ENCODE data around the gene PRKD2.

Gene PRKD2

GRCh38 chr19:46718157-46718933, 1.4 kb upstream of the PRKD2 start:
- Mint-ChIP-seq H3K27me3 (ENCODE audit: low read depth) (no peaks in the 10 kb centered on the region), H3K4me3 (peak overlapping the region; percentile 97 to 98 (median 98)), H3K27ac (peak overlapping the region; percentile 48 to 83 (median 55)), H3K36me3 (ENCODE audit: low read depth) (peaks cover 13% of the 10 kb centered on the region), H3K4me1 (peaks cover 9% of the 10 kb centered on the region), H3K9me3 (no peaks in the 10 kb centered on the region)
- no peak for TF ChIP-seq CTCF (IDR thresholded peaks at IDR 0.05; ENCODE audit: unreplicated experiment in 3 of 3)

GRCh38 chr19:46717716-46718143, 816 bp upstream of the PRKD2 start:
- peaks cover 12% of the 10 kb centered on the region for H3K36me3 Mint-ChIP-seq (ENCODE audit: low read depth)
- H3K27me3 Mint-ChIP-seq (ENCODE audit: low read depth) = no peaks in the 10 kb centered on the region
- peak overlapping the region; percentile 97 to 98 (median 98) for H3K4me3 Mint-ChIP-seq
- peaks cover 9% of the 10 kb centered on the region for H3K4me1 Mint-ChIP-seq
- H3K27ac Mint-ChIP-seq = peak overlapping the region; percentile 75 to 85 (median 83)
- TF ChIP-seq CTCF (IDR thresholded peaks at IDR 0.05; ENCODE audit: unreplicated experiment in 3 of 3) = no peak
- no peaks in the 10 kb centered on the region for H3K9me3 Mint-ChIP-seq

- TF ChIP-seq CTCF (IDR thresholded peaks at IDR 0.05; ENCODE audit: unreplicated experiment in 3 of 3) = no peak
- peak overlapping the region; percentile 97 to 98 (median 98) for H3K4me3 Mint-ChIP-seq
Measured at GRCh38 chr19:46716672-46717033, 261 bp downstream of the PRKD2 start.

GRCh38 chr19:46715975-46716671, 791 bp downstream of the PRKD2 start:
- peaks cover 5% of the 10 kb centered on the region for H3K36me3 Mint-ChIP-seq (ENCODE audit: low read depth)
- peaks cover 9% of the 10 kb centered on the region for H3K4me1 Mint-ChIP-seq
- H3K27me3 Mint-ChIP-seq (ENCODE audit: low read depth) = no peaks in the 10 kb centered on the region
- TF ChIP-seq CTCF (IDR thresholded peaks at IDR 0.05; ENCODE audit: unreplicated experiment in 3 of 3) = peak; percentile 15 to 36 (median 16)
- H3K27ac Mint-ChIP-seq = peak overlapping the region; percentile 73 to 91 (median 89)
- peak overlapping the region; percentile 97 to 98 (median 98) for H3K4me3 Mint-ChIP-seq
- no peaks in the 10 kb centered on the region for H3K9me3 Mint-ChIP-seq

More at GRCh38 chr19:46716672-46717033, 261 bp downstream of the PRKD2 start:
- Mint-ChIP-seq H3K27ac (peak overlapping the region; percentile 73 to 91 (median 89)), H3K4me1 (peaks cover 9% of the 10 kb centered on the region), H3K27me3 (ENCODE audit: low read depth) (no peaks in the 10 kb centered on the region), H3K9me3 (no peaks in the 10 kb centered on the region), H3K36me3 (ENCODE audit: low read depth) (peaks cover 4% of the 10 kb centered on the region)

- no peak for TF ChIP-seq CTCF (IDR thresholded peaks at IDR 0.05; ENCODE audit: unreplicated experiment in 3 of 3)
- H3K9me3 Mint-ChIP-seq = no peaks in the 10 kb centered on the region
- no peaks in the 10 kb centered on the region for H3K27me3 Mint-ChIP-seq (ENCODE audit: low read depth)
- H3K4me3 Mint-ChIP-seq = peak overlapping the region; percentile 97 to 98 (median 98)
- peak overlapping the region; percentile 84 to 93 (median 91) for H3K27ac Mint-ChIP-seq
- H3K36me3 Mint-ChIP-seq (ENCODE audit: low read depth) = peaks cover 5% of the 10 kb centered on the region
- H3K4me1 Mint-ChIP-seq = peaks cover 9% of the 10 kb centered on the region
Measured at GRCh38 chr19:46715620-46715974, 1.3 kb downstream of the PRKD2 start.

Measured in nephron (organoid).